ENCODE data around the gene LDB1.

LDB1 gene

GRCh38 chr10:102112210-102112817 is 7.9 kb downstream of the LDB1 start:
- no peak for DNase-seq (ENCODE audit: low spot score)

DNA sequence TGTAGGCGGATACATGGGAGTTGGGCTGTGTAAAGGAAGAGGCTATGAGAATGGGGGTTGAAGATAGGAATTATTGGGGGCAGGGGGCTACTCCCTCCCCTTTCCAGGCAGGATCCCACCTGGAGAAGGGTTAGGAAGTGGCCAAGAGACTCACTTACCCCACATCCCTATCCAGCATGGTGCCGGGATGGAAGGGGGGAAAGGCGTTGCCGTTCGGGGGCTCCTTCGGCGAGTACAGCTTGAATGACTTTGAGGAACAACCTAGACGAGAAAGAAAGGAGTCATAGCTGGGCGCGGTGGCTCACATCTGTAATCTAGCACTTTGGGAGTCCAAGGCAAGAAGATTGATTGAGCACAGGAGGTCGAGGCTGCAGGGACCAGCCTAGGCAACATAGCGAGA is 8.9 kb downstream of the LDB1 start:
- DNase-seq (ENCODE audit: low spot score): no peak

GRCh38 chr10:102109166-102110116 is 10.7 kb downstream of the LDB1 start:
- no peak for DNase-seq (ENCODE audit: low spot score)

- no peak for DNase-seq (ENCODE audit: low spot score)
These were observed 13.2 kb downstream of the LDB1 start for GRCh38 chr10:102106998-102107397.

- DNase-seq (ENCODE audit: low spot score): no peak
These were observed 17.7 kb downstream of the LDB1 start for GRCh38 chr10:102102421-102102820.

DNA sequence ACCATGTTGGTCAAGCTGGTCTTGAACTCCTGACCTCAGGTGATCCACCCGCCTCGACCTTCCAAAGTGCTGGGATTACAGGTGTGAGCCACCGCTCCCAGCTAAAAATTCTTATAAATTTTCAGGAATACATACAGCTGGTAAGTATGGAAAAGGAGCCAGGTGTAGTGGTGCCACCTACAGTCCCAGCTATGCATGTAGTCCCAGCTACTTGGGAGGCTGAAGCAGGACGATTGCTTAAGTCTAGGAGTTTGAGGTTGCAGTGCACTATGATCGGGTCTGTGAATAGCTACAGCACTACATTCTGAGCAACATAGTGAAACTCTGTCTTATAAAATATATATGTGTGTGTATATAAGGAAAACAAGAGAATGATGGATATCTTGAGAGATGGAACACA is 19.0 kb downstream of the LDB1 start:
- DNase-seq (ENCODE audit: low spot score): no peak

DNA sequence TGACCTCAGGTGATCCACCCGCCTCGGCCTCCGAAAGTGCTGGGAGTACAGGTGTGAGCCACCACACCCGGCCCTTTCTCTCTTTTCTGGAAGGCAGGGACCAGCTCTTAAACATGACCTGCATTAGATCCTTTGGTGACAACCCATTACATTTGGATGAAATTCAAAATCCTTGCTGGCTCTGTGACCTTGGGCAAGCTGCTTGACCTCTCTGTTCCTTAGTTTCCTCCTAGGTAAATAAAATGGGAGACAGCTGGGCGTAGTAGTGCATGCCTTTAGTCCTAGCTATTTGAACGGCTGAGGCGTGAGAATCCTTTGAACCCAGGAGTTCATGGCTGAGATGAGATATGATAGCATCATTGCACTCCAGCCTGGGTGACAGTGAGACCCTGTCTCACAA is 23.7 kb downstream of the LDB1 start:
- no peak for DNase-seq (ENCODE audit: low spot score)

DNA sequence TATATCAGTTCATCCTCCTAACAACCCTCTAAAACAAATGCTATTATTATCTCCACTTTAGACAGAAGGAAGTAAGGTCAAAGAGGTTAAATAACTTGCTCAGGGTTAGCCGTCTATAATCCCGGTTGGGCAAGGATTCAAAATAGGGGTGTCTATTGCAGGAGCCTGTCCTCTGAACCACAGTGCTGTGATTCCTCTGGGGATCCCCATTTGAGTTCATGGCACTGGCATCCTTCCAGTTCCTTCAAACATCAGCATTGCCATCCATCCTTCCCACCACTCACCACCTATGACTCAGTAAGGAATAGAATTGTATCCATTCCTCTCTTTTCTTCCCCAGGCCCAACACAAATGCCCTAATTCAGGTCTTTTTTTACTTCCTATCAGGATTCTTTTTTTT is 29.4 kb downstream of the LDB1 start:
- no peak for DNase-seq (ENCODE audit: low spot score)

DNA sequence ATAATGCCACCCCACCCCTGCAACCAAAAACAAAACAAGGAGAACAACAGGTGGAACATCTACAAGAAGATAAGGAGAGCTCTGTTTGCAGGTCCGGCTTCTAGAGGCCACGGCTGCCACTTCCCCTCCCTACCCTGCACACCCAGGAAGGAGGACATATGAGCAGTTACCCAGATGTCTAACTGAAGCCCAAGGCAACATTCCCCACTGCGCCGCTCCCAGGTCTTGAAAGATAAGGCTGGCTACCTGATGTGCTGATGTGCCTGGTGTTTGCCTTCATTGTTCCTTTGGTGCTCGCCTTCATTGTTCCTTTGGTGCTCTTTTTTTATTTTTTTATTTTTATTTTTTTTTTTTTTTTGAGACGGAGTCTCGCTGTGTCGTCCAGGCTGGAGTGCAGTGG is 34.0 kb downstream of the LDB1 start:
- no peak for DNase-seq (ENCODE audit: low spot score)

GRCh38 chr10:102085336-102085735 is 34.8 kb downstream of the LDB1 start:
- DNase-seq (ENCODE audit: low spot score): no peak

DNA sequence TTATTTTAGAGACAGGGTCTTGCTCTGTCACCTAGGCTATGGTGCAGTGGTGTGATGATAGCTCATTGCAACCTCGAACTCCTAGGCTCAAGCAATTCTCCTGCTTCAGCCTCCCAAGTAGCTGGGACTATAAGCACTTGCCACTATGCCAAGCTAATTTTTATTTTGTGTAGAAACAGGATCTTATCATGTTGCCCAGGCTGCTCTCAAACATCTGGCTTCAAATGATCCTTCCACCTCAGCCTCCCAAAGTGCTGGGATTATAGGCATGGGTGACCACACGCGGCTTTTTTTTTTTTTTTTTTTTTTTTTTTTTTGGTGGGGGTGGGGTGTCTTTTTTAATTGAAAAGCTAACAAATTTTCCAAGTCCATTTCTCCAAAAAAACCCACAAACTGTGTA is 36.6 kb downstream of the LDB1 start:
- DNase-seq (ENCODE audit: low spot score): no peak

GRCh38 chr10:102072673-102073527 is 47.3 kb downstream of the LDB1 start:
- peak; percentile 74 for DNase-seq (ENCODE audit: low spot score)

GRCh38 chr10:102069071-102069470 is 51.1 kb downstream of the LDB1 start:
- DNase-seq (ENCODE audit: low spot score): no peak

DNA sequence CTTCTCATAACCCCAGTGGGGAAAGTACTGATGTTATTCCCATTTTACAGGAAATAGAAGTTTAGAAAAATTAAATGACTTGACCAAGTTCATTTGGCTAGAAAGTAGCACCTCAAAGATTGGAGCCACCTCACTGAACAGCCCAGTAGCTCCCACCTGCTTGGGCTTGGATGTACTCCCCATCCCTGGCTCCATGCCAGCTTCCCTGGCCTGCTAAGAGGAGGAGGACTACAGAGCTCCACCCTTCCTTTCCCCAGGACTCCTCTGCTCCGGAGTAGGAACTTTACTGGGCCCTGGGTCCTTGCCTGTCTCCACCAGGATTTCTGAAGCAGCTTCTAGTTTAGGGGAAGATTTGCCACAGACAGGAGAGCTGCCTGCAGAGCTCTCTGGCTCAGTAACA is 52.0 kb downstream of the LDB1 start:
- DNase-seq (ENCODE audit: low spot score): no peak

DNA sequence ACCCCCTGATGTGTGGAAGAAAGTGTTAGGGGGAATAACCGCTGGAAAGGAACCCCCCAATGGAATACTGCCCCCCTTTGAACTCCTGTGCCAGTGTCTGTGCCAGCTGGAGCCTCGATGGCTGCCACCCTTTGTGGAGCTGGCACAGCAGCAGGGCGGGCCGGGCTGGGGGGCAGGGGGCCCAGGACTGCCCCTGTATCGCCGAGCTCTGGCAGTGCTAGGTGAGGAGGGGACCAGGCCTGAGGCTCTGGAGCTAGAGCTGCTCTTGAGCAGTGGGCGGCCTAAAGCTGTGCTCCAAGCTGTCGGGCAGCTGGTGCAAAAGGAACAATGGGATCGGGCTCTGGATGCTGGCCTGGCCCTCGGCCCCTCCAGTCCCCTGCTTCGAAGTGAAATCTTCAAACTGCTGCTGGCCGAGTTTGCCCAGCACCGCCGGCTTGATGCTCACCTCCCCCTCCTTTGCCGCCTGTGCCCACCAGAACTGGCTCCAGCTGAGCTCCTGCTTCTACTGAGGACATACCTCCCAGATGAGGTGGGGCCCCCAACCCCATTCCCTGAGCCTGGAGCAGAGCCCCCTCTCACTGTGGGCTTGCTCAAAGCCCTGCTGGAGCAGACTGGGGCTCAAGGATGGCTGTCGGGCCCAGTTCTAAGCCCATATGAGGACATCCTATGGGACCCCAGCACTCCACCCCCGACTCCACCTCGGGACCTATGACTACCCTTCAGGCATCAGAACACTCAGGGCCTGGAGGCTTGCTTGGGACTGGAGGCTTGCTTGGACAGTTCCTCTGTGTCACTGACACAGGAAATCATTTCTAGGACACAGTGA is 52.9 kb downstream of the LDB1 start:
- no peak for DNase-seq (ENCODE audit: low spot score)

DNA sequence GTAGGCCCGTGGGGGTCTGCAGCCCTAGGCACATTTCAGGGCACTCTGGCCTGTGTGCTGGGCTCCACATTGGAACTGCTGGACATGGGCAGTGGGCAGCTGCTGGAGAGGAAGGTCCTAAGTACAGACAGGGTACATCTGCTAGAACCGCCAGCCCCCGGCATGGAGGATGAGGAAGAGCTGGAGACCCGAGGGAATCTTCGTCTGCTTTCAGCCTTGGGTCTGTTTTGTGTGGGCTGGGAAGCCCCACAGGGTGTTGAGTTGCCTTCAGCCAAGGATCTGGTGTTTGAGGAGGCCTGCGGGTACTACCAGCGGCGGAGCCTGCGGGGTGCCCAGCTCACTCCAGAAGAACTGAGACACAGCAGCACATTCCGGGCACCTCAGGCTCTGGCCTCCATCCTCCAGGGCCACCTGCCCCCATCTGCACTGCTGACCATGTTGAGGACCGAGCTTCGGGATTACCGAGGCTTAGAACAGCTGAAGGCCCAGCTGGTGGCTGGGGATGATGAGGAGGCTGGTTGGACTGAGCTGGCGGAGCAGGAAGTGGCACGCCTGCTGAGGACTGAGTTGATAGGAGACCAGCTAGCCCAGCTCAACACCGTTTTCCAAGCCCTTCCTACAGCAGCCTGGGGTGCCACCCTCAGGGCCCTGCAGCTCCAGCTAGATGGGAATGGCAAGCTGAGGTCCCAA is 53.6 kb downstream of the LDB1 start:
- DNase-seq (ENCODE audit: low spot score): no peak

DNA sequence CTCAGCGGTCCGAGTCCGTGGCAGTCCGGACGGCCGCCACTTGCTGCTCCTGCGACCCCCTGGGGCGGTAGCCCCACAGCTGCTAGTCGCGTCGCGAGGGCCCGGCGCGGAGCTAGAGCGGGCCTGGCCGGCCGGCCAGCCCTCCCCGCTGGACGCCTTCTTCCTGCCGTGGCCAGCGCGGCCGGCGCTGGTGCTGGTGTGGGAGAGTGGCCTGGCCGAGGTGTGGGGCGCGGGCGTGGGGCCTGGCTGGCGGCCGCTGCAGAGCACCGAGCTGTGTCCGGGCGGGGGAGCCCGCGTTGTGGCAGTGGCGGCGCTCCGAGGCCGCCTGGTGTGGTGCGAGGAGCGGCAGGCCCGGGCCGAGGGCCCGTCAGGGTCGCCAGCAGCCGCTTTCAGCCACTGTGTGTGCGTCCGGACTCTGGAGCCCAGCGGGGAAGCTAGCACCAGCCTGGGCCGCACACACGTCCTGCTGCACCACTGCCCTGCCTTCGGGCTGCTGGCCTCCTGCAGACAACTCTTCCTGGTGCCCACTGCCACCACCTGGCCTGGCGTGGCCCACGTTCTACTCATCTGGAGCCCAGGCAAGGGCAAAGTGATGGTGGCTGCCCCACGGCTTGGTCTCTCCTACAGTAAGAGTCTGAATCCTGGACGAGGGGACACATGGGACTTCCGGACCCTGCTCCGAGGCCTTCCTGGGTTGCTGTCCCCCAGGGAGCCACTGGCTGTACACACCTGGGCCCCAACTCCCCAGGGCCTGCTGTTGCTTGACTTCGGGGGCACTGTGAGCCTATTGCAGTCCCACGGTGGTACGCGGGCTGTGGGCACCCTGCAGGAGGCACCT is 54.4 kb downstream of the LDB1 start:
- peak; percentile 73 for DNase-seq (ENCODE audit: low spot score)

GRCh38 chr10:102064868-102065560 is 55.2 kb downstream of the LDB1 start, which contains the start of gene HPS6:
TSS of gene HPS6 (plus strand) at chr10:102065349. CDS start at chr10:102065475, 126 bp downstream.
- peak; percentile 90 for DNase-seq (ENCODE audit: low spot score)

DNA sequence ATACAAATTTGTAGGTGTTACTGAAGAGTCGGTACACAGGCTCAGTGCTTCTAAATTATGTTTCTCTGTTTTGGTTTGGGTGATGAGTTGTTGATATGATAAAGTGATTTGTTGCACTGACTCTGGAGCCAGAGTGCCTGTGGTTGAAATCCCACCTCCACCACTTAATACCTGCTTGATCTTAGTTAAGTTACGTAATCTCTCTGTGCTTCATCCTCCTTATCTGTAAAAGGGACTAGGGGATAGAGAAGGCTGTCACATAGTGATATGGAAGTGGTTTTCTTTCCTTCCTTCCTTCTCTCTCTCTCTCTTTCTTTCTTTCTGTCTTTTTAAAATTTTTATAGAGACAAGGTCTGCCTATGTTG is 55.7 kb downstream of the LDB1 start:
- no peak for DNase-seq (ENCODE audit: low spot score)
